Testis (tissue), 3 donors: Measurements from ENCODE around the gene FARS2. TPM values are rescaled to one million over a fixed set of nuclear protein-coding genes. Genes with fewer than 3 reads are reported as not detected.

ENCODE experiments used
- DNase-seq: peaks from one replicate; pipeline ENCODE4 v3.0.0-alpha.2; 2019
- H3K27ac ChIP-seq, 2 donors: fragments of 200-600 bp; sonication (generic); one replicate each; pipeline ENCODE4 v1.5.1; 2019
- H3K27me3 ChIP-seq: fragments of 200-600 bp; sonication (generic); one replicate; pipeline ENCODE4 v1.5.1; 2019
- H3K36me3 ChIP-seq: fragments of 200-600 bp; sonication (generic); one replicate; pipeline ENCODE4 v1.5.1; 2017; ENCODE audit warnings: low read depth; ENCODE audit errors: missing control alignments
- H3K4me1 ChIP-seq: fragments of 200-600 bp; sonication (generic); one replicate; pipeline ENCODE4 v1.5.1; 2019
- H3K4me3 ChIP-seq, 2 donors: fragments of 200-600 bp; sonication (generic); one replicate each; pipeline ENCODE4 v1.5.1; 2017 to 2019
- H3K9me3 ChIP-seq: fragments of 200-600 bp; sonication (generic); one replicate; pipeline ENCODE4 v1.5.1; 2017
- CTCF ChIP-seq, 3 experiments: fragments of 450-650 bp in 2 of 3; fragments of 200-600 bp in 1 of 3; sonication (generic) in 1 of 3; IDR thresholded peaks; one replicate each; pipeline ENCODE4 v1.5.1; 2016 to 2019; ENCODE audit warnings: antibody characterized with exemption in 3 of 3, mild to moderate bottlenecking in 2 of 3, moderate library complexity in 1 of 3
- POLR2A ChIP-seq: fragments of 450-650 bp; IDR thresholded peaks from one replicate; pipeline ENCODE4 v1.6.1; 2017; ENCODE audit warnings: antibody characterized with exemption, mild to moderate bottlenecking, moderate library complexity
- WGBS, 2 donors: methylation state at CpG; one replicate each; pipeline ENCODE4 v1.1.5; 2018; 5-methylcytosine and 5-hydroxymethylcytosine counted together
- intact Hi-C: fragments of 100-400 bp; cut with DNase I; formaldehyde crosslinking; loops from one replicate; pipeline ENCODE4 v1.15.1; 2023; ENCODE audit warnings: low total_unique reads
- polyA plus RNA-seq: library from polyadenylated mRNA; stranded (reverse); fragments of 350-450 nt; fragmentation: Illumina TruSeq; extraction: RNeasy Lipid Tissue Mini Kit (QIAGEN cat#74804); gene quantifications from one replicate; pipeline ENCODE4 v1.2.3, GENCODE V29; 2014; ENCODE audit warnings: low read depth, low replicate concordance; ENCODE audit not compliant: insufficient read depth
- total RNA-seq, 2 donors: library from RNA; depleted of rRNA; stranded (reverse); fragments of >200 nt; gene quantifications; one replicate each; pipeline ENCODE4 v1.2.3, GENCODE V29; 2016

FARS2 gene
- total and polyA plus RNA-seq, 3 donors from 2014 or later = 15.4 to 26.8 (median 22.1) TPM

GRCh38 chr6:5550631-5551030 lies 289.3 kb downstream of the FARS2 start:
- 88 to 92% methylated on average over 1 of the region's 1 CpG for WGBS, 2 donors
- no peak overlapping the region for H3K4me3 ChIP-seq
- no peaks in the 10 kb centered on the region for H3K36me3 ChIP-seq
- H3K4me1 ChIP-seq = no peaks in the 10 kb centered on the region
- TF ChIP-seq CTCF (IDR thresholded peaks at IDR 0.05) = no peak
- TF ChIP-seq POLR2A = no peak
- H3K9me3 ChIP-seq = no peaks in the 10 kb centered on the region
- DNase-seq = no peak
- no peaks in the 10 kb centered on the region for H3K27me3 ChIP-seq
- intact Hi-C loops = no loop called here
- H3K27ac ChIP-seq = no peak overlapping the region

DNA sequence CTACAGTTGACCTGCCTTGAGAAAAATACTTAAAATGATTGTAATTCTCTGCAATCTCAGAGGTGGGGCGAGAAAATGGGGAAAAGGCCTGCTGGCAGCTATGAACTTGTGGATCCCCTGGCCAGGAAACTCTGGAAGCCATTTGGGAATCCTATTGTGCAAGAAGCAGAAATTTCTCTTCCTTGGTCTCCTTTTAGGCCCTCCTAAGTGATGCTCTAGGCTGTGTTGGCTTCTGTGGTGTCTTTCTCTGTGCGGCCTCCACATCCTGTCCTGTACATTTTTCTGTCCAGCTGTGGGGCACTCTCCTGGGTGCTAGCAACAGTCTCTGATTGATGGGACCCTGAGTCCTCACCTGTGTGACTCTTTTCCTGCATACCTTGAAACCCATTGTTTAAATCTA lies 290.9 kb downstream of the FARS2 start:
- intact Hi-C loops = no loop called here
- H3K36me3 ChIP-seq = no peaks in the 10 kb centered on the region
- WGBS, 2 donors = 81 to 97% methylated on average over 2 of the region's 2 CpGs
- no peak overlapping the region for H3K27ac ChIP-seq
- H3K27me3 ChIP-seq = no peaks in the 10 kb centered on the region
- H3K9me3 ChIP-seq = no peaks in the 10 kb centered on the region
- no peak for DNase-seq
- TF ChIP-seq POLR2A (no peak), CTCF (IDR thresholded peaks at IDR 0.05) (no peak)
- H3K4me1 ChIP-seq = no peaks in the 10 kb centered on the region
- H3K4me3 ChIP-seq = no peak overlapping the region

GRCh38 chr6:5553767-5554166 lies 292.5 kb downstream of the FARS2 start:
- Histone ChIP-seq H3K4me3 (no peak overlapping the region), H3K27me3 (no peaks in the 10 kb centered on the region), H3K27ac (no peak overlapping the region), H3K9me3 (no peaks in the 10 kb centered on the region), H3K36me3 (no peaks in the 10 kb centered on the region), H3K4me1 (no peaks in the 10 kb centered on the region)
- TF ChIP-seq POLR2A (no peak), CTCF (IDR thresholded peaks at IDR 0.05) (no peak)
- 58 to 69% methylated on average over 4 of the region's 4 CpGs for WGBS, 2 donors
- no peak for DNase-seq
- intact Hi-C loops = no loop called here

GRCh38 chr6:5554226-5554625 lies 292.9 kb downstream of the FARS2 start:
- no peaks in the 10 kb centered on the region for H3K4me1 ChIP-seq
- intact Hi-C loops = no loop called here
- DNase-seq = no peak
- no peak overlapping the region for H3K4me3 ChIP-seq
- TF ChIP-seq POLR2A (no peak), CTCF (IDR thresholded peaks at IDR 0.05) (no peak)
- H3K9me3 ChIP-seq = no peaks in the 10 kb centered on the region
- H3K36me3 ChIP-seq = no peaks in the 10 kb centered on the region
- H3K27me3 ChIP-seq = no peaks in the 10 kb centered on the region
- no peak overlapping the region for H3K27ac ChIP-seq
- 70 to 91% methylated on average over 1 of the region's 1 CpG for WGBS, 2 donors

DNA sequence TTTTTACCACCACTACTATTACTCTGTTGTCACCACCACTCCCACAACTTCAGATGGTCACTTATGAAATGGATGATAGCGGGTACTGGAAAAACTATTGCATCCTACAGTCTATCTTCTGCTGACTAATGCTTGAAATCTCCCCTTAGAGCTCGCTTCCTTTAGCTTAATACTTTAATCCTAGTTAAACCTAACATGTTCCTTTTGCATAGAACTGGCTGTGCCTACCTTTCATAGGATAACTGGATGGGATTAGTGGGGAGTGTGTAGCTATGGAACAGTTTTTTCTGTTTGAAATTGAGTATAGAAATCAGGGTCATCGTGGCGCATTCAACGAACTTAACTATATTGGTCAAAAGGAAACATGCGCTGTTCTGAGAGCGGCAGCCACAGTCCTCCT lies 294.7 kb downstream of the FARS2 start:
- H3K4me1 ChIP-seq = no peaks in the 10 kb centered on the region
- no peak for DNase-seq
- 95 to 99% methylated on average over 7 of the region's 7 CpGs for WGBS, 2 donors

More for the DNA sequence above, 294.7 kb downstream of the FARS2 start:
- TF ChIP-seq CTCF (IDR thresholded peaks at IDR 0.05) = no peak
- no peak for TF ChIP-seq POLR2A
- no peak overlapping the region for H3K27ac ChIP-seq
- H3K27me3 ChIP-seq = no peaks in the 10 kb centered on the region
- H3K9me3 ChIP-seq = no peaks in the 10 kb centered on the region
- no peaks in the 10 kb centered on the region for H3K36me3 ChIP-seq
- H3K4me3 ChIP-seq = no peak overlapping the region
- intact Hi-C loops = no loop called here
